ENCODE results near the gene TCP10L.
"Not testable (repeated sequence)": the region's sequence is repeated elsewhere in the genome, so short reads cannot be mapped to it uniquely, and the experiment has no call there.

TCP10L gene

GRCh38 chr21:32574946-32575925, 10.1 kb downstream of the TCP10L start:
- no peak for DNase-seq
- Mint-ChIP-seq H3K4me3 (no peak overlapping the region), H3K4me1 (peaks cover 1% of the 10 kb centered on the region), H3K27ac (no peak overlapping the region), H3K27me3 (peaks cover 18% of the 10 kb centered on the region), H3K9me3 (no peaks in the 10 kb centered on the region), H3K36me3 (no peaks in the 10 kb centered on the region)
- CTCF ChIA-PET = interaction anchor here (1.1 to 1.4 kb wide), 2 partner anchors 25 to 172 kb away, joined by 3 to 4 read pairs; no protein-coding TSS in a partner anchor

- CTCF ChIA-PET = no interaction called here
- no peak for DNase-seq
- Mint-ChIP-seq H3K36me3 (no peaks in the 10 kb centered on the region), H3K27ac (no peak overlapping the region), H3K9me3 (no peaks in the 10 kb centered on the region), H3K27me3 (peaks cover 25% of the 10 kb centered on the region), H3K4me1 (peaks cover 14% of the 10 kb centered on the region), H3K4me3 (no peak overlapping the region)
Observed at GRCh38 chr21:32572574-32573420, 12.5 kb downstream of the TCP10L start.

GRCh38 chr21:32570456-32570855, 14.9 kb downstream of the TCP10L start:
- Mint-ChIP-seq H3K36me3 (no peaks in the 10 kb centered on the region), H3K4me3 (peak overlapping the region; percentile 64), H3K27me3 (peaks cover 40% of the 10 kb centered on the region), H3K4me1 (peaks cover 14% of the 10 kb centered on the region), H3K9me3 (peaks cover 2% of the 10 kb centered on the region), H3K27ac (no peak overlapping the region)
- no peak for DNase-seq
- CTCF ChIA-PET = interaction anchor here (1.1 to 4.4 kb wide), 7 partner anchors 10 to 242 kb away, joined by 3 to 56 read pairs (median 7); no protein-coding TSS in a partner anchor

GRCh38 chr21:32569261-32570230, 15.8 kb downstream of the TCP10L start:
- CTCF ChIA-PET = interaction anchor here (0.6 to 4.4 kb wide), 13 partner anchors 9 to 173 kb away, joined by 3 to 56 read pairs (median 4); no protein-coding TSS in a partner anchor
- Mint-ChIP-seq H3K27me3 (peaks cover 35% of the 10 kb centered on the region), H3K4me1 (peaks cover 14% of the 10 kb centered on the region), H3K36me3 (no peaks in the 10 kb centered on the region), H3K4me3 (peak overlapping the region; percentile 64), H3K27ac (peak overlapping the region; percentile 64), H3K9me3 (peaks cover 11% of the 10 kb centered on the region)
- peak; percentile 87 for DNase-seq

- H3K9me3 Mint-ChIP-seq = peaks cover 14% of the 10 kb centered on the region
Observed at GRCh38 chr21:32567626-32568025, 17.7 kb downstream of the TCP10L start.

GRCh38 chr21:32566741-32567389, 18.5 kb downstream of the TCP10L start:
- no peak overlapping the region for H3K4me3 Mint-ChIP-seq
- H3K9me3 Mint-ChIP-seq = peaks cover 14% of the 10 kb centered on the region
- no peak for DNase-seq
- peaks cover 22% of the 10 kb centered on the region for H3K27me3 Mint-ChIP-seq
- CTCF ChIA-PET = interaction anchor here (4.4 kb wide), 1 partner anchor 163 kb away, joined by 56 read pairs; no protein-coding TSS in a partner anchor
- no peak overlapping the region for H3K27ac Mint-ChIP-seq
- H3K36me3 Mint-ChIP-seq = no peaks in the 10 kb centered on the region
- peaks cover 14% of the 10 kb centered on the region for H3K4me1 Mint-ChIP-seq

More at GRCh38 chr21:32567626-32568025, 17.7 kb downstream of the TCP10L start:
- CTCF ChIA-PET = interaction anchor here (2.3 to 4.4 kb wide), 2 partner anchors 153 to 164 kb away, joined by 12 to 56 read pairs; no protein-coding TSS in a partner anchor
- no peak for DNase-seq
- no peak overlapping the region for H3K27ac Mint-ChIP-seq
- peaks cover 26% of the 10 kb centered on the region for H3K27me3 Mint-ChIP-seq
- no peaks in the 10 kb centered on the region for H3K36me3 Mint-ChIP-seq
- H3K4me3 Mint-ChIP-seq = no peak overlapping the region
- peaks cover 14% of the 10 kb centered on the region for H3K4me1 Mint-ChIP-seq

GRCh38 chr21:32565856-32566465, 19.4 kb downstream of the TCP10L start:
- Mint-ChIP-seq H3K4me1 (peaks cover 14% of the 10 kb centered on the region), H3K27ac (no peak overlapping the region), H3K9me3 (peaks cover 14% of the 10 kb centered on the region), H3K4me3 (no peak overlapping the region), H3K36me3 (no peaks in the 10 kb centered on the region), H3K27me3 (peaks cover 22% of the 10 kb centered on the region)
- DNase-seq = no peak
- CTCF ChIA-PET = no interaction called here

GRCh38 chr21:32562915-32563314, 22.4 kb downstream of the TCP10L start:
- DNase-seq = no peak
- Mint-ChIP-seq H3K9me3 (peaks cover 14% of the 10 kb centered on the region), H3K36me3 (no peaks in the 10 kb centered on the region), H3K27ac (no peak overlapping the region), H3K27me3 (peaks cover 17% of the 10 kb centered on the region), H3K4me3 (no peak overlapping the region), H3K4me1 (no peaks in the 10 kb centered on the region)
- CTCF ChIA-PET = no interaction called here

GRCh38 chr21:32562426-32562825, 22.9 kb downstream of the TCP10L start:
- H3K4me1 Mint-ChIP-seq = no peaks in the 10 kb centered on the region
- no peaks in the 10 kb centered on the region for H3K36me3 Mint-ChIP-seq
- H3K27me3 Mint-ChIP-seq = peaks cover 12% of the 10 kb centered on the region
- no peak overlapping the region for H3K27ac Mint-ChIP-seq
- H3K4me3 Mint-ChIP-seq = no peak overlapping the region
- CTCF ChIA-PET = no interaction called here
- no peak for DNase-seq
- peaks cover 14% of the 10 kb centered on the region for H3K9me3 Mint-ChIP-seq

- CTCF ChIA-PET = interaction anchor here (1.5 to 3.1 kb wide), 2 partner anchors 8 to 40 kb away, joined by 3 to 10 read pairs; no protein-coding TSS in a partner anchor
- H3K4me1 Mint-ChIP-seq, H3K36me3 Mint-ChIP-seq, H3K4me3 Mint-ChIP-seq, H3K27ac Mint-ChIP-seq, DNase-seq, H3K27me3 Mint-ChIP-seq: not testable (repeated sequence)
- H3K9me3 Mint-ChIP-seq = peaks cover 14% of the 10 kb centered on the region
Observed at GRCh38 chr21:32561476-32561875, 23.8 kb downstream of the TCP10L start.

- no peaks in the 10 kb centered on the region for H3K4me1 Mint-ChIP-seq
- H3K27me3 Mint-ChIP-seq = peaks cover 8% of the 10 kb centered on the region
- H3K4me3 Mint-ChIP-seq = no peak overlapping the region
- peaks cover 14% of the 10 kb centered on the region for H3K9me3 Mint-ChIP-seq
- no peaks in the 10 kb centered on the region for H3K36me3 Mint-ChIP-seq
- H3K27ac Mint-ChIP-seq = no peak overlapping the region
- DNase-seq = no peak
- CTCF ChIA-PET = interaction anchor here (1.5 to 3.1 kb wide), 2 partner anchors 9 to 40 kb away, joined by 3 to 10 read pairs; no protein-coding TSS in a partner anchor
Observed at GRCh38 chr21:32560896-32561295, 24.4 kb downstream of the TCP10L start.

GRCh38 chr21:32559006-32559610, 26.2 kb downstream of the TCP10L start:
- H3K36me3 Mint-ChIP-seq = no peaks in the 10 kb centered on the region
- no peak overlapping the region for H3K27ac Mint-ChIP-seq
- CTCF ChIA-PET = interaction anchor here (3.1 kb wide), 1 partner anchor 11 kb away, joined by 10 read pairs; no protein-coding TSS in a partner anchor
- no peak for DNase-seq
- no peaks in the 10 kb centered on the region for H3K9me3 Mint-ChIP-seq
- H3K27me3 Mint-ChIP-seq = peaks cover 4% of the 10 kb centered on the region
- H3K4me1 Mint-ChIP-seq = no peaks in the 10 kb centered on the region
- H3K4me3 Mint-ChIP-seq = no peak overlapping the region

Measured in activated naive CD4-positive, alpha-beta T cell treated with anti-CD3 and anti-CD28 coated beads, Interleukin-2, amount 10 ng/mL, durations not matched to agents 7 days and 5 days (primary cell).